T47D (cell line): ENCODE results near the gene UROD.
"Not testable (repeated sequence)": the region's sequence is repeated elsewhere in the genome, so short reads cannot be mapped to it uniquely, and the experiment has no call there.

Experiments used
- DNase-seq, 2 experiments: peaks; one replicate each; pipeline versions ENCODE4 v3.0.0 to v3.0.0-alpha.2; 2011 to 2012; ENCODE audit warnings: low read depth in 1 of 2, low spot score in 1 of 2
- JUND ChIP-seq: IDR thresholded peaks from 2 replicates; pipeline ENCODE4 v1.6.1; 2012; ENCODE audit warnings: low read depth
- in situ Hi-C: cut with HindIII; loops from 2 replicates; pipeline ENCODE4 v1.10.0; 2016; ENCODE audit warnings: low sequenced_read_pairs, low pct_unique_long_range_greater_than_20kb

Gene UROD

GRCh38 chr1:45011837-45012638 lies at the start of gene UROD:
UROD (plus strand) TSS chr1:45012254; CDS start chr1:45012266, 12 bp downstream.
- in situ Hi-C loops: no loop called here
- no peak for TF ChIP-seq JUND
- DNase-seq: peak; percentile 81 to 96

- no peak for TF ChIP-seq JUND
- in situ Hi-C loops: no loop called here
- DNase-seq: peak in 1 of 2 experiments; percentile 38
Observed at GRCh38 chr1:44962729-44963128, 49.3 kb upstream of the UROD start.

- no peak for TF ChIP-seq JUND
- no peak for DNase-seq
- in situ Hi-C loops: no loop called here
Observed at GRCh38 chr1:44964396-44964795, 47.7 kb upstream of the UROD start.

- DNase-seq: no peak
Observed at GRCh38 chr1:44970317-44970716, 41.7 kb upstream of the UROD start.

GRCh38 chr1:44973645-44974044 lies 38.4 kb upstream of the UROD start:
- in situ Hi-C loops: no loop called here
- no peak for TF ChIP-seq JUND
- DNase-seq: no peak

More at GRCh38 chr1:44970317-44970716, 41.7 kb upstream of the UROD start:
- no peak for TF ChIP-seq JUND
- in situ Hi-C loops: no loop called here

GRCh38 chr1:44976252-44976651 lies 35.8 kb upstream of the UROD start:
- in situ Hi-C loops: no loop called here
- no peak for DNase-seq
- no peak for TF ChIP-seq JUND

- DNase-seq, in situ Hi-C loops: not testable (repeated sequence)
Observed at GRCh38 chr1:44977372-44977771, 34.7 kb upstream of the UROD start.

- TF ChIP-seq JUND: no peak
- in situ Hi-C loops: no loop called here
- no peak for DNase-seq
Observed at GRCh38 chr1:44985747-44986359, 26.2 kb upstream of the UROD start.

- no peak for DNase-seq
- TF ChIP-seq JUND: no peak
- in situ Hi-C loops: no loop called here
Observed at GRCh38 chr1:44988531-44989156, 23.4 kb upstream of the UROD start.

- no peak for DNase-seq
- TF ChIP-seq JUND: no peak
- in situ Hi-C loops: no loop called here
Observed at GRCh38 chr1:44994309-44994898, 17.6 kb upstream of the UROD start.

GRCh38 chr1:44995467-44996238 lies 16.4 kb upstream of the UROD start:
- in situ Hi-C loops: no loop called here
- no peak for DNase-seq
- no peak for TF ChIP-seq JUND

- in situ Hi-C loops: no loop called here
- no peak for TF ChIP-seq JUND
Observed at GRCh38 chr1:44999232-44999631, 12.8 kb upstream of the UROD start.

GRCh38 chr1:45001011-45001481 lies 11.0 kb upstream of the UROD start:
- no peak for TF ChIP-seq JUND
- peak in 1 of 2 experiments; percentile 63 for DNase-seq
- in situ Hi-C loops: no loop called here

More at GRCh38 chr1:44999232-44999631, 12.8 kb upstream of the UROD start:
- no peak for DNase-seq

GRCh38 chr1:45001576-45001975 lies 10.5 kb upstream of the UROD start:
- in situ Hi-C loops, DNase-seq: not testable (repeated sequence)
